ENCODE measurements around the gene KDM8. TPM values are rescaled to one million over a fixed set of nuclear protein-coding genes. Genes with fewer than 3 reads are reported as not detected.

The KDM8 gene
- polyA plus RNA-seq, 1 experiment: 2.5 TPM

DNA sequence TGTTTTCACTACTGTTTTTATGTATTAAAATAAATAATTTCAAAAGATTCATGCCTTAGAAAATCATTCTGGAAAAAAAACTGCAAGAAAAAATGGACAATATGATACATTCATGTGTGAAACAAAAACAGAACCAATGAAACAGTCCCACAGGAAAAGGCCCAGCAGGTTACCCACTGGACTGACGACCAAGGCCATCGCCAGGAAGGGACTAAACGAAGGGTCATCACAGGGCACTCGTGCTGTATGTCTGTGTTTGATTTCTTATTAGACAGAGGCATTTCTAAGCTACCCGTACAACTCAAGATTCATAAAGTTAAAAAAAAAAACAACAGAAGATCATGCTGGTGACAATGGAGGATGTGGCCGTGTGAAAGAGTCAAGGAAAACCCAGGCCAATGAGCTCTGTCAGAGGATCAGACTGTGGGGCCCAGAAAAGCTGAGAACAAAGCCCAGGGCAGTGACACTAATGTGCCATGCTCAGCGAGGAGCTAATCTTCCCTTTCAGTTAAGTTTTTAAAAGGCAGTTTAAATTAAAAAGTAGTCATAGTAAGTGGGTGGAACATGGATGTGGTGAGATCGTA, 33.4 kb downstream of the KDM8 start:
- no peak for DNase-seq (ENCODE audit: low read depth, low spot score)
- H3K27me3 ChIP-seq (ENCODE audit: control insufficient read depth, insufficient read depth, low read length): no peaks in the 10 kb centered on the region
- POLR2A ChIA-PET: interaction anchor here (1.6 kb wide), 1 partner anchor 80 kb away, joined by 15 read pairs; no protein-coding TSS in a partner anchor
- TF ChIP-seq, protein P1, sequence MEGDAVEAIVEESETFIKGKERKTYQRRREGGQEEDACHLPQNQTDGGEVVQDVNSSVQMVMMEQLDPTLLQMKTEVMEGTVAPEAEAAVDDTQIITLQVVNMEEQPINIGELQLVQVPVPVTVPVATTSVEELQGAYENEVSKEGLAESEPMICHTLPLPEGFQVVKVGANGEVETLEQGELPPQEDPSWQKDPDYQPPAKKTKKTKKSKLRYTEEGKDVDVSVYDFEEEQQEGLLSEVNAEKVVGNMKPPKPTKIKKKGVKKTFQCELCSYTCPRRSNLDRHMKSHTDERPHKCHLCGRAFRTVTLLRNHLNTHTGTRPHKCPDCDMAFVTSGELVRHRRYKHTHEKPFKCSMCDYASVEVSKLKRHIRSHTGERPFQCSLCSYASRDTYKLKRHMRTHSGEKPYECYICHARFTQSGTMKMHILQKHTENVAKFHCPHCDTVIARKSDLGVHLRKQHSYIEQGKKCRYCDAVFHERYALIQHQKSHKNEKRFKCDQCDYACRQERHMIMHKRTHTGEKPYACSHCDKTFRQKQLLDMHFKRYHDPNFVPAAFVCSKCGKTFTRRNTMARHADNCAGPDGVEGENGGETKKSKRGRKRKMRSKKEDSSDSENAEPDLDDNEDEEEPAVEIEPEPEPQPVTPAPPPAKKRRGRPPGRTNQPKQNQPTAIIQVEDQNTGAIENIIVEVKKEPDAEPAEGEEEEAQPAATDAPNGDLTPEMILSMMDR (IDR thresholded peaks at IDR 0.05; ENCODE audit: low read depth, low read length): no peak
- H3K9me3 ChIP-seq (ENCODE audit: control insufficient read depth, insufficient read depth, low read length): no peaks in the 10 kb centered on the region; the same call in 1 of the 2 replicates
- no peak overlapping the region for H3K27ac ChIP-seq (ENCODE audit: low read depth, low read length)
- CTCF ChIA-PET: interaction anchor here (0.7 to 4.9 kb wide), 5 partner anchors 13 to 201 kb away, joined by 3 to 104 read pairs (median 3); no protein-coding TSS in a partner anchor
- no peak overlapping the region for H3K4me3 ChIP-seq (ENCODE audit: low read depth, low read length)

DNA sequence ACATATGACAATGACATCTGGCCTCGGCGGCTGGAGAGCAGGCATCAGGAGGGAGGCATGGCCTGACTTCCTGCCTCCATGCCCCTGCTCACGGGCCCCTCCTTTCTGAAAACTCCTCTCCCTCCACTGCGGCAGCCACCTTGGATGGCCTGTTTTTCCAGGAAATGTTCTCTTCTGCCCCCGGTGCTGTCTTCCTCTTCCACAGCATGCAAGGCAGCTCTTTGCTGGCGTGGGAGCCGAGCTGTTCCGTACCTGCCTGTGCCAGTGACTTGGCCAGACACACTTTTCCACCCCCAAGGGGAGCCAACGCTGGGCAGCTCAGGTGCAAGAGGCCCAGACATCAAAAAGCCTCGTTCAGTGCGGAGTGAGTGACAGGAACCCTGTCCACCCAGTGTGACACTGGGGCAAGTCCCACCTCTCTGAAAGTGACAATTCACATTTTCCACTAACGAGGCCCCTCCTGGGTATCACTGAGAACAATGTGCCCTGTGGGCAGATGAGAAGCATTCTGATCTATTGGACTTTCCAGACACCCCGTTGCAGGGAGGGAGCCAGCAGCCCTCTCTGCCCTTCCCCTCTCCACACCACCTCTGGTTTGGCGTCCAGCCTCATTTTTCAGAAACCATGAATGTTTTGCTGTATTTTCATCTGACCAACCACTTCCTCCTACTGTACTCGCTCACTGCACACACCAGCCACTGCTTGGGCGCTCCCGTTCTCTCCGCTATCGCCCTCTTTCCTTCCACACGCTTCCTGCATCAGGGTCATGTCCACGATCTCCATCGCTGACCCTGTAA, 34.1 kb downstream of the KDM8 start:
- CTCF ChIA-PET: interaction anchor here (0.7 to 4.9 kb wide), 4 partner anchors 33 to 200 kb away, joined by 3 to 104 read pairs (median 3); no protein-coding TSS in a partner anchor
- DNase-seq (ENCODE audit: low read depth, low spot score): no peak
- H3K4me3 ChIP-seq (ENCODE audit: low read depth, low read length): no peak overlapping the region
- TF ChIP-seq, protein P1 (IDR thresholded peaks at IDR 0.05; ENCODE audit: low read depth, low read length): no peak
- H3K9me3 ChIP-seq (ENCODE audit: control insufficient read depth, insufficient read depth, low read length): no peaks in the 10 kb centered on the region; the same call in 1 of the 2 replicates
- H3K27ac ChIP-seq (ENCODE audit: low read depth, low read length): no peak overlapping the region
- no peaks in the 10 kb centered on the region for H3K27me3 ChIP-seq (ENCODE audit: control insufficient read depth, insufficient read depth, low read length)
- POLR2A ChIA-PET: interaction anchor here (0.6 to 1.6 kb wide), 2 partner anchors 80 to 99 kb away, joined by 3 to 15 read pairs; no protein-coding TSS in a partner anchor

DNA sequence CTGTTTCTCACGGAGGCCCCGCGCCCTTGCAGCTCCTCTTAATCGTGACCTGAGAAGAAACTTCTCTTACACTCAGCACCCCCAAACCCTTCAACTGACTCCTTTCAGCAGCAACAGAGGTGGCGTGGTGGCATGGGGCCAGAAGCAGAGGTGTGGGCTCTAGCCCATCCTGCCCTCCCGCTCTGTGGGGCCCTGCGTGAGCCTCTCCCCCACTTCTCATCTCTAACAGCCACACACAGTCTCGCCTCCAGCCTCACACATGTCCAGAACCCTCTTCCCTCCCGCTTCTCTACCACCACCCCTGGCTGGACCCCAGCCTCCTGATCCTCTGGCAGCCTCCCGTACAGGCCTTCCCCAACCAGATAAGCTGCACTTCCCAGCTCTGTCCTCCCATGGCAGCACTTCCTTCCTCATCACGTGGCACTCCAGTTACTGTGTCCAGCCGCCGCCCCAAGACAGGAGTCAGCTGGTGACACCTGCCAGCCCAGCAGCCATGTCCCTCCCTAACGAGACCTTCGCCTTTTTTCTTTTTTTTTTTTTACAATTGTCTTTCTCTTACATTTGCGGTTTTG, 34.8 kb downstream of the KDM8 start:
- no peaks in the 10 kb centered on the region for H3K27me3 ChIP-seq (ENCODE audit: control insufficient read depth, insufficient read depth, low read length)
- no peak overlapping the region for H3K4me3 ChIP-seq (ENCODE audit: low read depth, low read length)
- DNase-seq (ENCODE audit: low read depth, low spot score): no peak
- H3K27ac ChIP-seq (ENCODE audit: low read depth, low read length): no peak overlapping the region
- H3K9me3 ChIP-seq (ENCODE audit: control insufficient read depth, insufficient read depth, low read length): no peaks in the 10 kb centered on the region; the same call in 1 of the 2 replicates
- POLR2A ChIA-PET: interaction anchor here (0.6 to 0.7 kb wide), 3 partner anchors 8 to 98 kb away, joined by 3 to 5 read pairs (median 4); no protein-coding TSS in a partner anchor
- CTCF ChIA-PET: no interaction called here
- TF ChIP-seq, protein P1 (IDR thresholded peaks at IDR 0.05; ENCODE audit: low read depth, low read length): no peak

DNA sequence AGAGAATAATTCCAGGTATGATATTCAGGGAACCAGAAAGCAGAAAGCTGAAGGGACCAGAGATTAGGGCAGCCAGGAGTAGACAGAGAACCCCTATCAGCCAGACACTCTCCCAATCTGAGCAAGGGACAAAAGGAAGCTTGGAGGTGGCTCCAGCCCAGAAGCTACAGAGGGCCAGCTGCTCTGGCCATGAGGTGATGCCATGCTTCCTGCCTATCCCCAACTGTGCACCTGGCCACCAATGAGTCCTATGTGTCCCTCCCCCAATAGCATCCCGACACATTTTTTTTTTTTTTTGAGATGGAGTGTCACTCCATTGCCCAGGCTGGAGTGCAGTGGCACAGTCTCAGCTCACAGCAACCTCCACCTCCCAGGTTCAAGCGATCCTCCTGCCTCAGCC, 35.3 kb downstream of the KDM8 start:
- TF ChIP-seq, protein P1 (IDR thresholded peaks at IDR 0.05; ENCODE audit: low read depth, low read length): no peak
- H3K27ac ChIP-seq (ENCODE audit: low read depth, low read length): no peak overlapping the region
- H3K27me3 ChIP-seq (ENCODE audit: control insufficient read depth, insufficient read depth, low read length): no peaks in the 10 kb centered on the region
- no peak for DNase-seq (ENCODE audit: low read depth, low spot score)
- H3K4me3 ChIP-seq (ENCODE audit: low read depth, low read length): no peak overlapping the region
- CTCF ChIA-PET: no interaction called here
- no peaks in the 10 kb centered on the region; the same call in 1 of the 2 replicates for H3K9me3 ChIP-seq (ENCODE audit: control insufficient read depth, insufficient read depth, low read length)
- POLR2A ChIA-PET: interaction anchor here (0.7 kb wide), 2 partner anchors 8 to 89 kb away, joined by 4 to 5 read pairs; no protein-coding TSS in a partner anchor
